Neural cell (in vitro differentiated cells): Measurements from ENCODE around the gene OR10P1. TPM values are rescaled to one million over a fixed set of nuclear protein-coding genes. Genes with fewer than 3 reads are reported as not detected.

Source experiments
- H2AFZ ChIP-seq: fragments of 200-600, 300-800 bp; sonication (generic), shearing (Covaris generic); 2 replicates; pipeline ENCODE4 v1.6.0; 2014; ENCODE audit warnings: low read depth, mild to moderate bottlenecking, antibody characterized with exemption, low read length, moderate library complexity
- H3F3A ChIP-seq: fragments of 200-600 bp; shearing (Covaris generic); 2 replicates; pipeline ENCODE4 v1.6.1; 2016; ENCODE audit warnings: mild to moderate bottlenecking, moderate library complexity, mixed read lengths, antibody characterized with exemption, low read length; ENCODE audit not compliant: insufficient read depth, poor library complexity, severe bottlenecking
- H3K27ac ChIP-seq: fragments of 200-600, 300-800 bp; sonication (generic), shearing (Covaris generic); 2 replicates; pipeline ENCODE4 v1.5.1; 2014; ENCODE audit warnings: mild to moderate bottlenecking, low read length, moderate library complexity
- H3K27me3 ChIP-seq: fragments of 300-800, 200-600 bp; sonication (generic), shearing (Covaris generic); 2 replicates; pipeline ENCODE4 v1.6.0; 2014; ENCODE audit warnings: mild to moderate bottlenecking, low read depth, low read length, moderate library complexity; ENCODE audit not compliant: insufficient read depth
- H3K36me3 ChIP-seq: fragments of 300-800, 200-600 bp; sonication (generic), shearing (Covaris generic); 2 replicates; pipeline ENCODE4 v1.5.1; 2014; ENCODE audit warnings: mild to moderate bottlenecking, antibody characterized with exemption, low read length, moderate library complexity; ENCODE audit not compliant: insufficient read depth
- H3K4me2 ChIP-seq: fragments of 300-800, 200-600 bp; sonication (generic), shearing (Covaris generic); 2 replicates; pipeline ENCODE4 v1.6.0; 2014; ENCODE audit warnings: mild to moderate bottlenecking, low read length
- H3K4me3 ChIP-seq: fragments of 300-800, 200-600 bp; sonication (generic), shearing (Covaris generic); 2 replicates; pipeline ENCODE4 v1.5.1; 2014; ENCODE audit warnings: mild to moderate bottlenecking, low read length, moderate library complexity
- H3K79me2 ChIP-seq: fragments of 200-600 bp; shearing (Covaris generic); replicated peaks from 2 replicates; pipeline ENCODE4 v1.6.0; 2014; ENCODE audit warnings: mild to moderate bottlenecking, low read length, moderate library complexity; ENCODE audit not compliant: insufficient read depth
- H3K9ac ChIP-seq: fragments of 300-800, 200-600 bp; sonication (generic), shearing (Covaris generic); 2 replicates; pipeline ENCODE4 v1.6.1; 2016; ENCODE audit warnings: mild to moderate bottlenecking, low read length, mixed read lengths
- H3K9me2 ChIP-seq: fragments of 200-600 bp; shearing (Covaris generic); 2 replicates; pipeline ENCODE4 v1.6.1; 2016; ENCODE audit warnings: mild to moderate bottlenecking, low read length, mixed read lengths; ENCODE audit not compliant: insufficient read depth
- H3K9me3 ChIP-seq: fragments of 200-600, 300-800 bp; sonication (generic), shearing (Covaris generic); 2 replicates; pipeline ENCODE4 v1.6.1; 2016; ENCODE audit warnings: mild to moderate bottlenecking, mixed run types, low read length, moderate library complexity, mixed read lengths
- H4K20me1 ChIP-seq: fragments of 200-600 bp; shearing (Covaris generic); 2 replicates; pipeline ENCODE4 v1.6.1; 2016; ENCODE audit warnings: mild to moderate bottlenecking, mixed run types; ENCODE audit not compliant: insufficient read depth
- EP300 ChIP-seq: fragments of 450-650 bp; conservative IDR thresholded peaks from 2 replicates; pipeline ENCODE4 v1.6.1; 2014; ENCODE audit warnings: antibody characterized with exemption, mild to moderate bottlenecking, moderate library complexity; ENCODE audit not compliant: poor library complexity, severe bottlenecking
- EZH2 ChIP-seq: fragments of 200-600, 300-800 bp; shearing (Covaris generic), sonication (generic); IDR thresholded peaks from 2 replicates; pipeline ENCODE4 v1.6.1; 2014; ENCODE audit warnings: antibody characterized with exemption, low read length, borderline replicate concordance, mild to moderate bottlenecking; ENCODE audit not compliant: insufficient read depth, poor library complexity, severe bottlenecking
- MXI1 ChIP-seq: fragments of 450-650 bp; conservative IDR thresholded peaks from 2 replicates; pipeline ENCODE4 v1.6.1; 2014; ENCODE audit warnings: antibody characterized with exemption, mild to moderate bottlenecking; ENCODE audit not compliant: poor library complexity, severe bottlenecking
- POLR2AphosphoS5 ChIP-seq: IDR thresholded peaks from 2 replicates; pipeline ENCODE4 v1.6.1; 2012
- RAD21 ChIP-seq: fragments of 450-650 bp; conservative IDR thresholded peaks from 2 replicates; pipeline ENCODE4 v1.6.1; 2014; ENCODE audit warnings: antibody characterized with exemption, mild to moderate bottlenecking, moderate library complexity
- SMC3 ChIP-seq: fragments of 450-650 bp; conservative IDR thresholded peaks from 2 replicates; pipeline ENCODE4 v1.6.1; 2014; ENCODE audit warnings: antibody characterized with exemption, mild to moderate bottlenecking, moderate library complexity; ENCODE audit not compliant: poor library complexity
- TAF1 ChIP-seq: IDR thresholded peaks from 2 replicates; pipeline ENCODE4 v1.6.1; 2012; ENCODE audit warnings: low read depth
- polyA plus RNA-seq: library from polyadenylated mRNA; depleted of rRNA; stranded (reverse); fragments of >200 nt; gene quantifications from 2 replicates; pipeline ENCODE4 v1.2.3, GENCODE V29; 2014
- TF ChIP-seq, protein P1 (sequence below): IDR thresholded peaks from 2 replicates; pipeline ENCODE4 v1.6.1; 2012; ENCODE audit warnings: borderline replicate concordance
- TF ChIP-seq, protein P2 (sequence below): fragments of 450-650 bp; IDR thresholded peaks from 2 replicates; pipeline ENCODE4 v1.5.1; 2014; ENCODE audit warnings: antibody characterized with exemption, mild to moderate bottlenecking, moderate library complexity; ENCODE audit not compliant: poor library complexity, severe bottlenecking

Gene OR10P1
- polyA plus RNA-seq, 1 donor from 2014 or later = not detected

DNA sequence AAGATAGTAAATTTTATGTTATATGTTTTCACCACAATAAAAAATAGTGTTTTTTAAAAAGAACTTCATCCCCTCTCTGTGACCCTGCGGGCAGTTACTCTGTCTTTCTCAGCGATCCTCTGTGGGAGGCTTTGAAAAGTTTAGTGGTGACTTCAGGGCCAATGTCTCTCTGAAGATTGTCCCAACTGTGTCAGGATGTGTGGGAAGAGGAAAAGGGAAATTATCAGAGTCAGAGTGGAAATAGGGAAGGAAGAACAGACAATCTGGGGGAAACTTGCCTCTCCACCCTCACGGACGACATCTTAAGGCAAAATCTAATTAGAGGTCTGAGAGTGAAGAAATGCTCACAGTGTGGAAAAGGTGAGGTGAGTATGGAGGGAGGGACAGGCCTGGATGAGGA is 3.5 kb upstream of the OR10P1 start:
- Histone ChIP-seq H3K27ac (no peak overlapping the region), H2AFZ (no peak overlapping the region), H3K9me2 (no peaks in the 10 kb centered on the region), H4K20me1 (no peaks in the 10 kb centered on the region), H3K4me2 (no peak overlapping the region), H3K9ac (no peak overlapping the region), H3K4me3 (no peak overlapping the region), H3K36me3 (no peaks in the 10 kb centered on the region), H3K79me2 (no peaks in the 10 kb centered on the region), H3K9me3 (no peaks in the 10 kb centered on the region), H3F3A (no peaks in the 10 kb centered on the region), H3K27me3 (no peaks in the 10 kb centered on the region)
- no peak for TF ChIP-seq TAF1
- TF ChIP-seq POLR2AphosphoS5 = no peak
- no peak for TF ChIP-seq RAD21
- TF ChIP-seq, protein P1, sequence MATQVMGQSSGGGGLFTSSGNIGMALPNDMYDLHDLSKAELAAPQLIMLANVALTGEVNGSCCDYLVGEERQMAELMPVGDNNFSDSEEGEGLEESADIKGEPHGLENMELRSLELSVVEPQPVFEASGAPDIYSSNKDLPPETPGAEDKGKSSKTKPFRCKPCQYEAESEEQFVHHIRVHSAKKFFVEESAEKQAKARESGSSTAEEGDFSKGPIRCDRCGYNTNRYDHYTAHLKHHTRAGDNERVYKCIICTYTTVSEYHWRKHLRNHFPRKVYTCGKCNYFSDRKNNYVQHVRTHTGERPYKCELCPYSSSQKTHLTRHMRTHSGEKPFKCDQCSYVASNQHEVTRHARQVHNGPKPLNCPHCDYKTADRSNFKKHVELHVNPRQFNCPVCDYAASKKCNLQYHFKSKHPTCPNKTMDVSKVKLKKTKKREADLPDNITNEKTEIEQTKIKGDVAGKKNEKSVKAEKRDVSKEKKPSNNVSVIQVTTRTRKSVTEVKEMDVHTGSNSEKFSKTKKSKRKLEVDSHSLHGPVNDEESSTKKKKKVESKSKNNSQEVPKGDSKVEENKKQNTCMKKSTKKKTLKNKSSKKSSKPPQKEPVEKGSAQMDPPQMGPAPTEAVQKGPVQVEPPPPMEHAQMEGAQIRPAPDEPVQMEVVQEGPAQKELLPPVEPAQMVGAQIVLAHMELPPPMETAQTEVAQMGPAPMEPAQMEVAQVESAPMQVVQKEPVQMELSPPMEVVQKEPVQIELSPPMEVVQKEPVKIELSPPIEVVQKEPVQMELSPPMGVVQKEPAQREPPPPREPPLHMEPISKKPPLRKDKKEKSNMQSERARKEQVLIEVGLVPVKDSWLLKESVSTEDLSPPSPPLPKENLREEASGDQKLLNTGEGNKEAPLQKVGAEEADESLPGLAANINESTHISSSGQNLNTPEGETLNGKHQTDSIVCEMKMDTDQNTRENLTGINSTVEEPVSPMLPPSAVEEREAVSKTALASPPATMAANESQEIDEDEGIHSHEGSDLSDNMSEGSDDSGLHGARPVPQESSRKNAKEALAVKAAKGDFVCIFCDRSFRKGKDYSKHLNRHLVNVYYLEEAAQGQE = no peak
- TF ChIP-seq EZH2 = no peak
- no peak for TF ChIP-seq MXI1
- TF ChIP-seq SMC3 = no peak
- TF ChIP-seq, protein P2, sequence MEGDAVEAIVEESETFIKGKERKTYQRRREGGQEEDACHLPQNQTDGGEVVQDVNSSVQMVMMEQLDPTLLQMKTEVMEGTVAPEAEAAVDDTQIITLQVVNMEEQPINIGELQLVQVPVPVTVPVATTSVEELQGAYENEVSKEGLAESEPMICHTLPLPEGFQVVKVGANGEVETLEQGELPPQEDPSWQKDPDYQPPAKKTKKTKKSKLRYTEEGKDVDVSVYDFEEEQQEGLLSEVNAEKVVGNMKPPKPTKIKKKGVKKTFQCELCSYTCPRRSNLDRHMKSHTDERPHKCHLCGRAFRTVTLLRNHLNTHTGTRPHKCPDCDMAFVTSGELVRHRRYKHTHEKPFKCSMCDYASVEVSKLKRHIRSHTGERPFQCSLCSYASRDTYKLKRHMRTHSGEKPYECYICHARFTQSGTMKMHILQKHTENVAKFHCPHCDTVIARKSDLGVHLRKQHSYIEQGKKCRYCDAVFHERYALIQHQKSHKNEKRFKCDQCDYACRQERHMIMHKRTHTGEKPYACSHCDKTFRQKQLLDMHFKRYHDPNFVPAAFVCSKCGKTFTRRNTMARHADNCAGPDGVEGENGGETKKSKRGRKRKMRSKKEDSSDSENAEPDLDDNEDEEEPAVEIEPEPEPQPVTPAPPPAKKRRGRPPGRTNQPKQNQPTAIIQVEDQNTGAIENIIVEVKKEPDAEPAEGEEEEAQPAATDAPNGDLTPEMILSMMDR = no peak
- no peak for TF ChIP-seq EP300

DNA sequence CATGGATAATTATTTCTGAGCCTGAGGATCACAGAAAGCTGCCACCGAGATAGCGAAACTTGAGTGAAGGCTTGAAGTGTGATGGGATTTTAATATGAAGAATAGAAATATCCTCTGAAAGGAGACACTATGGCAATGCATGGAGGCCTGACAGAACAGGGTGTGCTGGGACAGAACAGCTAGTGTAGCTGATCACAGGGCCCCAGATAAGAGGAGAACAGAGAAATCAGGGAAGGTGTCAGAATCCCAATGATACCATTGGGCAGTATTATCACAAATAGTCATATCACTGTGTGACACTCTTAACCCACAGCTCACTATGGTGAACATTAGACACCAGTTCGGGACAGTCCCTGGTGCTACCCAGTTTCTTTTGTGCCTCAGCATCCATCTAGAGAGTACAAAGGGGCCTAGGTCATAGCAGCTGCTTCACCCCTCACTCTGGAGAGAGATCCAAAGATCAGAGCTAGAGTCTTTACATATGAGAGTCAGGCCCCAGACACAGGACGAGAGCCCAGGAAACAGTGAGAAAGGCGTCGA is 506 bp upstream of the OR10P1 start:
- no peaks in the 10 kb centered on the region for H3F3A ChIP-seq
- no peaks in the 10 kb centered on the region for H3K36me3 ChIP-seq
- no peak for TF ChIP-seq POLR2AphosphoS5
- TF ChIP-seq TAF1 = no peak
- TF ChIP-seq, protein P2 = no peak
- TF ChIP-seq MXI1 = no peak
- TF ChIP-seq, protein P1 = no peak
- TF ChIP-seq EZH2 = no peak
- no peak for TF ChIP-seq SMC3
- TF ChIP-seq EP300 = no peak
- TF ChIP-seq RAD21 = no peak
- H3K9me2 ChIP-seq = no peaks in the 10 kb centered on the region
- H3K9me3 ChIP-seq = no peaks in the 10 kb centered on the region
- H3K27ac ChIP-seq = no peak overlapping the region
- no peaks in the 10 kb centered on the region for H4K20me1 ChIP-seq
- no peak overlapping the region for H3K9ac ChIP-seq
- no peak overlapping the region for H3K4me2 ChIP-seq
- no peak overlapping the region for H3K4me3 ChIP-seq
- no peaks in the 10 kb centered on the region for H3K79me2 ChIP-seq
- H2AFZ ChIP-seq = no peak overlapping the region
- H3K27me3 ChIP-seq = no peaks in the 10 kb centered on the region
